SJCRH30 (cell line): ENCODE data around the gene LEF1. TPM values are rescaled to one million over a fixed set of nuclear protein-coding genes. Genes with fewer than 3 reads are reported as not detected.

Source experiments
- DNase-seq, 2 experiments: peaks; one replicate each; pipeline ENCODE4 v3.0.0-alpha.2; 2015 to 2020
- H3K27ac ChIP-seq: fragments of 250-450 bp; sonication (Bioruptor Pico); 2 replicates; pipeline ENCODE4 v1.5.1; 2020; ENCODE audit warnings: mild to moderate bottlenecking, moderate library complexity
- H3K27me3 ChIP-seq: fragments of 250-450 bp; sonication (Bioruptor Pico); 2 replicates; pipeline ENCODE4 v1.5.1; 2020; ENCODE audit warnings: mild to moderate bottlenecking, moderate library complexity
- H3K36me3 ChIP-seq: fragments of 250-450 bp; sonication (Bioruptor Pico); 2 replicates; pipeline ENCODE4 v1.5.1; 2020; ENCODE audit warnings: mild to moderate bottlenecking, moderate library complexity
- H3K4me1 ChIP-seq: fragments of 250-450 bp; sonication (Bioruptor Pico); 2 replicates; pipeline ENCODE4 v1.5.1; 2020; ENCODE audit warnings: mild to moderate bottlenecking, moderate library complexity
- H3K4me3 ChIP-seq: fragments of 250-450 bp; sonication (Bioruptor Pico); 2 replicates; pipeline ENCODE4 v1.5.1; 2020; ENCODE audit warnings: mild to moderate bottlenecking, moderate library complexity
- H3K9me3 ChIP-seq: fragments of 250-450 bp; sonication (Bioruptor Pico); replicated peaks from 2 replicates; pipeline ENCODE4 v1.5.1; 2020; ENCODE audit warnings: mild to moderate bottlenecking, moderate library complexity
- total RNA-seq: library from RNA; depleted of rRNA; stranded (reverse); fragments of >200 nt; shearing (Covaris generic); gene quantifications from 2 replicates; pipeline ENCODE4 v1.2.3, GENCODE V29; 2014

Gene LEF1
- total RNA-seq, 1 experiment from 2014 or later = 84.4 TPM

DNA sequence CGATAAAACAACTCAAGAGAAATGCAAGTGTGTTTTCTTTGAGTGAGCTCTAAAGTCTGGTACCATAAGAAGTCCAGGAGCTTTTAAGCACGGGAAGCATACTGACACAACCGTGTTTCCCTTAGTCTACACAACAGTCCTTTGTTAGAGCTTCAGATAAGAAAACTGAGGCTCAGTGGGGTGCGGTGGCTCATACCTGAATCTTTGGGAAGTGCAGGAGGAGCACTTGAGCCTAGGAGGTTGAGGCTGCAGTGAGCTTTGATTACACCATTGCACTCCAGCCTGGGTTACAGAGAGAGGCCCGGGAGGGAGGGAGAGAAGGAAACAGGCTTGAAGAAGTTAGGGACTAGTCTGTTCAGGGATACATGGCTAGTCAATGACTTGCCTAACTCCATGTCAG, 21.9 kb downstream of the LEF1 start:
- no peaks in the 10 kb centered on the region for H3K9me3 ChIP-seq
- no peak for DNase-seq
- no peak overlapping the region for H3K4me3 ChIP-seq
- H3K4me1 ChIP-seq = peaks cover 3% of the 10 kb centered on the region
- no peak overlapping the region for H3K27ac ChIP-seq
- no peaks in the 10 kb centered on the region for H3K27me3 ChIP-seq
- H3K36me3 ChIP-seq = peaks cover 11% of the 10 kb centered on the region

DNA sequence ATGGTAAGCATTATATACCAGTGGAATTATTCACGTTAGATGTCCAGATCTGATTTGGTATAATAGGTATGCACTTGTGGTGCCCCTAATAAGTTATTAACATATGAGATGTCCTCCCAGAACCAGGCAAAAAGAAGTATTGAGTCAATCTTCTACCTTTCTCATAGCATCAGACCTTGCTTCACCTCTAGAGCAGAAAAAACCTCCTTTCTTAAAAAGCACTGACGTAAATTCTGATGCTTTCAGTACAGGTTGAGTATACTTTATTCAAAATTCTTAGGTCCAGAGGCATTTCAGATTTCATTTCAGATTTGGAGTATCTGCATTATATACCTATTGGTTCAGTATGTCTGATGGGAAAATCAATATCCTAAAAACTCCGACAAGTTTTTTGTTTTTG, 22.4 kb downstream of the LEF1 start:
- Histone ChIP-seq H3K36me3 (peaks cover 10% of the 10 kb centered on the region), H3K27me3 (no peaks in the 10 kb centered on the region), H3K9me3 (no peaks in the 10 kb centered on the region), H3K4me1 (peaks cover 3% of the 10 kb centered on the region), H3K27ac (no peak overlapping the region), H3K4me3 (no peak overlapping the region)
- DNase-seq = no peak

DNA sequence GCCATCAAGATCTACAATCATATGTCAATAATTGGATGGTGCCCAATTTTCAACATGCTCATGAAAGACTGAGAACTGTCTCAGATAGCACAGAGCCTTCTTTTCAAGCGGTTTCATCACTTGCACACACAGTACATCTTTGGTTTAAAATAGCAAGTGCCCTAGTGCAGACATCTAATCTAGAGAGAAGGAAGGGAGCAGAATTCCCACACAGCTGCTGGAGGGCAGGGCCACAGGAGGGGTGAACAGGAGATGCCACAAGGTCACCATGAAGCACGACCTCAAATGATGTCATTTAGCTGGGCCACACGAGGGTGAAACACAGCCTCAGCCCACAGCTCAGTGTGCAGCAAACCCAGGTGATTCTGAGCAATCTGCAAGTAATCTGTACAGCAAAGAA, 24.3 kb downstream of the LEF1 start:
- Histone ChIP-seq H3K9me3 (no peaks in the 10 kb centered on the region), H3K4me3 (no peak overlapping the region), H3K27me3 (no peaks in the 10 kb centered on the region), H3K4me1 (peaks cover 3% of the 10 kb centered on the region), H3K27ac (no peak overlapping the region), H3K36me3 (peaks cover 2% of the 10 kb centered on the region; the same call in 1 of the 2 replicates)
- DNase-seq = peak; percentile 20 to 24

DNA sequence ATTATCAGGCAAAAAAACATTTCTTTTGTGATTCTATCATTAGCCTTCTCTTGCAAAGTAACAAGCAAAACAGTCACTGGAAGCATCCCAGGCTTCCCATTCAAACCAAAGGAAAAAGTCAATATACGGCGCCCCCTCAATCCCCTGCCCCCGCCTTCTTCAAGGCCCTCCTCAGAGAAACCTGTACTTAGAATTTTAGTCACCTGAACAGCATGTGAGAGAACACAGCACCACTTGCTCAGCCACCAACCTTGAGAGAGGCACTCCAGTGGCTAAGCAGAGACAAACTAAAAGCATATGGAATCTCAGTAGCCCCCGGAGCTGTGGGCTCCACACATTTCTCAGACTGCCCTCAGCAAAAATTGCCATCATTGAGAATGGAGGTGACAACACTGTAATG, 25.2 kb downstream of the LEF1 start:
- no peak for DNase-seq
- Histone ChIP-seq H3K27me3 (no peaks in the 10 kb centered on the region), H3K27ac (no peak overlapping the region), H3K4me1 (peaks cover 3% of the 10 kb centered on the region), H3K9me3 (no peaks in the 10 kb centered on the region), H3K36me3 (peaks cover 2% of the 10 kb centered on the region; the same call in 1 of the 2 replicates), H3K4me3 (no peak overlapping the region)

DNA sequence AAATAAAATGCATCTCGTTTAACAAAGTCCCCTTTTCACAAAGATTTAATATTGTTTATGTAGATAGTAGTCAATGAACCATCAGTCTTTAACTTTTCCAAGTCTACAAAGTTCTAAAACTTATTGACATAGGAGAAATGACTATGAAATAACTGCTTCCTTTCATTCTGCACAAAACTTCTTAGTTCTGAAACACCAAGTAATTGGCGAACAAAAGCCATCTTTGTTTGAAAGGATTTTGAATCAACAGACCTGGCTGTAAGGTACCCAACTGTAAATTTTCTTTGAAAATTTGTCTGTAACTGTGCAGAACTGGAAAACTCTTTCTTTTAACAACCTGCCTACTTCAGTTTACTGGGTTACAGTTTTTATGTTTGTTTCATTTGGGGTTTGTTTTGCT, 25.9 kb downstream of the LEF1 start:
- peaks cover 5% of the 10 kb centered on the region for H3K36me3 ChIP-seq
- no peaks in the 10 kb centered on the region for H3K27me3 ChIP-seq
- no peak for DNase-seq
- no peak overlapping the region for H3K27ac ChIP-seq
- no peaks in the 10 kb centered on the region for H3K9me3 ChIP-seq
- no peak overlapping the region for H3K4me3 ChIP-seq
- peaks cover 3% of the 10 kb centered on the region for H3K4me1 ChIP-seq

DNA sequence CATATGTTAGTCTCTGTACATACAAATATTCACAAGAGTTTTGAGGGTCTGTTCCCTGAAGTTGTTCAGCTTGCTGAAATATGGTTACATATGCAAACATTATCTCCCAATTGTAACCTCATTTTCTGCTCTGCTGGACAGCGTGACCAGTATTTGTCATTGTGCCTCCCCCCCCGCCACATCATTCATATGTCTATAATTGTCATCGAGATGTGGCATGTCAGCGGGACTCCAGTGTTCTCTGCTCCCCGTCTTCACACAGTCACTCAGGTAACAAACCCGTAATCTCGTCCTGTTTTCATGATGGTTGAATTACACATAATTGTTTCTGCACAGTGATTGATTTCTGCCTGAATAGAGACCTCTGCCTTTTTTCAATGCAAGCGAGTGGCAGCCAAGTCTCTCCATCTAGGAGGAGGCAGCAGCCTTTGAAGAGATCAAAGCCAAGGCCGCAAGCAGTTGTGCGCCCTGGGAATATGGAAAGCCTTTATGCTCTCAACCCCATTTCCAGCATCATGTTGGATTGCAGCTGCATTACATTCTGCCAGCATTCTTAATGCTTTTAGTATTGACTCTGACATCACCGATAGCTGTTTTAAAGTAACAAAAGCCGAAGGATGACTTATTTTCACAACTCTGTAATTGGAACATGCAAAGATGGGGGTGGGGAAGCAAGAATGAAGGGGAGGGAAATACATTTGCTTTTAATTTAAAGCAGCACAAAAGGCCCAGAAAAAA, 27.4 kb downstream of the LEF1 start:
- no peak overlapping the region for H3K27ac ChIP-seq
- no peaks in the 10 kb centered on the region for H3K27me3 ChIP-seq
- H3K9me3 ChIP-seq = no peaks in the 10 kb centered on the region
- no peak for DNase-seq
- H3K36me3 ChIP-seq = peaks cover 3% of the 10 kb centered on the region
- no peak overlapping the region for H3K4me3 ChIP-seq
- H3K4me1 ChIP-seq = peaks cover 3% of the 10 kb centered on the region

DNA sequence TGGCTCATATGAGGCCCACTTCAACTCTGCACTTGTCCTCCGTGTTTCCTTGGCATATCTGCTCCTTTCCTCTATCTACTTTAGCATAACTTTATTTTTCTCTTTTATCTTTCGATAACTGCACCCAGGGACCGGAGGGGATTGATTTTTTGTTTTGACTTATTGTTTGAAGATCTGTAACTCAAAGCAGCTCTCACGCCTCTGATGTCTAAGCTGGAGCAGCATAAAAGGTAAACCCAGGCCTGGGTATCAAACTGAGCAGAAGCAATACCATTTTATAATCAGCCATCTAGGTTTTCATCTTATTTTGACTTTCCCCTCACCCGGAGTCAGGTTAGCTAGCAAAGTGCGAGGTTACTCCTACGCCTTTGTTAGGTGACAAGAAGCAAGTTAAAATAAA, 28.4 kb downstream of the LEF1 start:
- Histone ChIP-seq H3K27me3 (no peaks in the 10 kb centered on the region), H3K4me3 (no peak overlapping the region), H3K4me1 (peaks cover 3% of the 10 kb centered on the region), H3K9me3 (no peaks in the 10 kb centered on the region), H3K27ac (no peak overlapping the region), H3K36me3 (peaks cover 3% of the 10 kb centered on the region)
- no peak for DNase-seq

DNA sequence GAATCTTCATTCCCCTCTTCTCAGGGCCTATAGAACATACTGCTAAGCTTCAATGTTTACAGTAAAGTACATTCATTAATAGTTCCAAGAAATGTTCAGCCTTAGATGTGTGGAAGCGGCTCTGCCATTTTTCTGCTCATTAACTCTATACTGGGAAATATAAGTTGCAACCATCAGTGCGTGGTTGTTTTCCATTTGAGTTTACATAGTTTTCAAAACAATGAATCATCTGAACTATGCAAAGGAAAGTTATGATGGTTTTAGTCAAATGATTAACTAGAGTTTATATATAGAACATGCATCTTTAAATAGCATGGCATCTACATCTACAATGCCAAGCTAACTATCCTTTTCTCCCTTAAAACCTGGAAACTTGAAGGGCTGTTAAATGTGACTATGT, 29.6 kb downstream of the LEF1 start:
- no peak overlapping the region for H3K27ac ChIP-seq
- no peaks in the 10 kb centered on the region for H3K9me3 ChIP-seq
- H3K36me3 ChIP-seq = peaks cover 3% of the 10 kb centered on the region
- H3K4me1 ChIP-seq = peaks cover under 1% of the 10 kb centered on the region
- H3K4me3 ChIP-seq = no peak overlapping the region
- no peaks in the 10 kb centered on the region for H3K27me3 ChIP-seq
- DNase-seq = no peak

DNA sequence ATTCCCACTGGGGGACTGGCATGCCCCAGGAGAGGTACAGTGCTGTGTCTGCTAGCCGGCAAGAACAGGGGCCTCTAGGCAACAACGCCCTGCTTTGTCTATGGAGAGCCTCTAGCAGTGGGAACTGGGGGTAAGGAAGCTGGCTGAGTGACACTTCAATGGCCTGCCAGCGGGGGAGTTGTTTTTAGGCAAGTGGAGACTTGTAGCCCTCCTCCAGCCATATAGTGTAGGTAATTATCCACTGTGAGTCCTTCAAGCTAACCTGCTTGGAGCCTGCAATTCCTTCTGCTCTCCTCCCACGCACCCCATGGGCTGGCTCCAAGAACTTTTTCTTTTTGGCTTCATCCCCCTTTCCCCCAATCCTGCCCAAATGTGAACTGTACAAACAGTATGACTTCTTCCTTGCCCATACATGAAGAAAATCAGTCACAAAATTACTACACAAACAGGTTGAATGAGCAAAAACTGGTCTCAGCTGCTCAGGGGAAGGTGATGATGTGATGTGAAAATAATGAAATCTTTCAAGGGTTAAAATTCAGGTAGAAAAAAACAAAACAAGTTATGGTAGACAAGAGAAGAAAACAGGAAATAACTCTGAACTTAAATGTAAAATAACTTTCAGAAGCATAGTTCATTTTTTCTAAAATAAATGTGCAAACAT, 33.1 kb downstream of the LEF1 start:
- Histone ChIP-seq H3K36me3 (peaks cover 3% of the 10 kb centered on the region), H3K4me1 (no peaks in the 10 kb centered on the region), H3K4me3 (no peak overlapping the region), H3K9me3 (no peaks in the 10 kb centered on the region), H3K27me3 (no peaks in the 10 kb centered on the region), H3K27ac (no peak overlapping the region)
- DNase-seq = no peak

DNA sequence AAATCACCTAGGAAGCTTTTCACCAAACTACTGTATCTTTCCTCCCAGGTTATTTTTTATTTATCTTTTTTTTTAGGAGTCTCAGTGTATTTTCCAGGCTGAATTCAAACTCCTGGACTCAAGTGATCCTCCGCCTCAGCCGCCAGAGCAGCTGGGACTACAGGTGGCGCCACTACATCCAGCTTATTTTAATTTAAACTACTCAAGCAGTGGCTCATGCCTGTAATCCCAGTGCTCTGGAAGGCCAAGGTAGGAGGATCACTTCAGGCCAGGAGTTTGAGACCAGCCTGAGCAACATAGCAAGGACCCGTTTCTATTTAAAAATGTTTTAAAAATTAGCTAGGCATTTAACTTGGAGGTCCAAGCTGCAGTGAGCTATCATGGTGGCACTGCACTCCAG, 37.8 kb downstream of the LEF1 start:
- Histone ChIP-seq H3K4me3 (no peak overlapping the region), H3K36me3 (no peaks in the 10 kb centered on the region), H3K27ac (no peak overlapping the region), H3K27me3 (no peaks in the 10 kb centered on the region), H3K9me3 (no peaks in the 10 kb centered on the region), H3K4me1 (no peaks in the 10 kb centered on the region)
- DNase-seq = no peak

DNA sequence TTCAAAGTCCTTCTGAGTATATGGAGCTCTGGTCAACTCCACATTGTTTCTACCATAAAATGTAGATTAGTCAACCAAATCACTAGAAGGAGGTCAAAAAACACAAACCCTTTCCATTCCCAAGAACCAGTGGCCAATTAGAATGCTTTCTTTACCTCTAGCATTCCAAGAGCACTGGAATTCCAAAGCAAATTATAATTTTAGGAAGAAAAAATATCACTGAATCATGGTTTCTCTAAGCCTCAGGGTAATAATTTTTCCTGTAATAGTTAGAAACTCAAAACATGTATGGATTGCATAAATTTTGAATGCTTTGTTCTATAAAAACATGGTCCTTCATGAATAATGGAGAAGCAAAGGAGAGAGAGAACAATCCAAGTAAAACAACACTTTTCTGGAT, 39.5 kb downstream of the LEF1 start:
- Histone ChIP-seq H3K4me3 (no peak overlapping the region), H3K4me1 (no peaks in the 10 kb centered on the region), H3K27ac (no peak overlapping the region), H3K9me3 (no peaks in the 10 kb centered on the region), H3K36me3 (no peaks in the 10 kb centered on the region), H3K27me3 (no peaks in the 10 kb centered on the region)
- DNase-seq = no peak

DNA sequence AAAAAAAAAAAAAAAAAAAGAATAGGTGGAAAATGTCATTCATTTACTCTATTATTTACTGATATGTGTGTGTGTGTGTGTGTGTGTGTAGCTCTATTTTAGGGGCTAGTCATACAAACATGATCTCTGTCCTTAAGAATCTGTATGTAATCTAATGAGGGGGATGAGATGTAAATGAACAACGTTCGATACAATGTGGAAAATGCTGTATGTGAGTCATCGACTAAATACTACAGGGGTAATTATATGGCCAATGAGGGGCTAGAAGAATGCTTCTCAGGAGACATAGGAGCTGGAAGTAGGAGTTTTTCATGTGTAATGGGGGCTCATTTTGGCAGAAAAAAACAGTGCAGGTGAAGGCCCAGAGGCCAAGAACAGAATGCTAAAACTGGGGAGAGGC, 41.9 kb downstream of the LEF1 start:
- H3K4me1 ChIP-seq = no peaks in the 10 kb centered on the region
- no peak overlapping the region for H3K27ac ChIP-seq
- no peak overlapping the region for H3K4me3 ChIP-seq
- H3K27me3 ChIP-seq = no peaks in the 10 kb centered on the region
- no peaks in the 10 kb centered on the region for H3K36me3 ChIP-seq
- no peak for DNase-seq
- no peaks in the 10 kb centered on the region for H3K9me3 ChIP-seq

DNA sequence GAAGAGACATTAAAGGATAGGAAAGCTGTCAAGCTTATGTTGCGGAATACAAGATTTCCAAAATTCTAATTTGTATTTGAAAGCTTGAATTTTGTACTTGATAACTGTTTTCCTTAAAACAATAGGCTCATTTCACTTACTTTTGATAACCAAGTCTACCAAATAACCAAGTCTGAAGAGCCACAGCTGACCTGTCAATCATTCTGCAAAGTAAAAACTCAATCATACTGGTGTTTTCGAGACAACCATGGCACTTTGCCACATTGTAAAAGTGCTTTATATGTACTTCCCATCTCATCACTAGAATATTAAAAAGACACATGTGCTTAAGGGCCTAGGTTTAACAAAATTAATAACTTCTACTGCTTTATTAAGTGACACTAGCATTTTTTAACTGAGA, 47.9 kb downstream of the LEF1 start:
- no peak overlapping the region for H3K27ac ChIP-seq
- H3K27me3 ChIP-seq = no peaks in the 10 kb centered on the region
- no peaks in the 10 kb centered on the region for H3K4me1 ChIP-seq
- H3K4me3 ChIP-seq = no peak overlapping the region
- no peaks in the 10 kb centered on the region for H3K9me3 ChIP-seq
- no peak for DNase-seq
- no peaks in the 10 kb centered on the region for H3K36me3 ChIP-seq

DNA sequence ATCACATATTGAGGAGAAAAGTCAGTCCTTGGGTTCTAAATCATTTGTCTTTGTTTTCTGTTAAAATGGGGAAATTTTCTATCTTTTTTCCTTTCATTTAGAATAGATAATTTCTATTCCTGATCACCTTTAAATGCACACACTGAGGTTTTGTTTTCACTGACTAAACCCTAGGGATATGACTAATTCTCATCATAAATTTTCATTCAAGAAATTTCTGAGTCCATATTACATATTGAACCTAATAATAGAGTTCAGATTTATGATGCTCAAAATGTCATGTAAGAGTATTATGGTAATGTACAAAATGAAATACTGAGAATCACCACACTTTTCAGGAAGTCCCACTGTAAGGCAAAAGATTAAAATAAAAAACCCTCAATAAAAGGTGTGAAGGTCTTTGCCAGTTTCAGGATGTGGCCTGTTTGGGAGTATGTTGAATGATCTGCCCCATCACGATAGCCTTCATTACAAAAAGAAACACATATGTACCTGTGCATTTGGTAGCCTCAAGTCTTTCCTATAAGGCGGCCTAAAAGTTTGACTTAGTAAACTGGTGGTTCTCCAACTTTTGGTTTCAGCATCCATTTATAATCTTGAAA, 49.4 kb downstream of the LEF1 start:
- no peaks in the 10 kb centered on the region for H3K9me3 ChIP-seq

DNA sequence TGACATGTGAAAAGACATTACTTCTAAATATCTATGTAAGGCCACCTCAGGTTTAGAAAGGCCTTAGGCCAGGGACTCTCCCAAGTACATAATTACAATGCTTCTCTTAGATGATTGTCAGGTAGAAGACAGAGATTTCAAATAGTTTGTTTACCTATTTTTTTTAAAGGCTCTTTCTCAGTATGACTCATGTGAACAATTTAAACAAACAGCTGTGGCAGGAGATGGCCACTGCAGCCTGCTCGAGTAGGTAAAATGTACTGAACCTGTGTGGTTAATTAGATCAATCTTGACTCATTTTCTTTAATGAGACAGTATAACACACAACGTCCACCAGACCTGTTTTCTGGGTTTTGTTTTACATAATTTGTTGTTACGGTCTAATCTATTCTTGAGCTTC, 50.2 kb downstream of the LEF1 start:
- no peak for DNase-seq

More for the DNA sequence above, 49.4 kb downstream of the LEF1 start:
- Histone ChIP-seq H3K27me3 (no peaks in the 10 kb centered on the region), H3K27ac (no peak overlapping the region), H3K36me3 (no peaks in the 10 kb centered on the region), H3K4me3 (no peak overlapping the region), H3K4me1 (no peaks in the 10 kb centered on the region)
- no peak for DNase-seq

More for the DNA sequence above, 50.2 kb downstream of the LEF1 start:
- H3K27me3 ChIP-seq = no peaks in the 10 kb centered on the region
- no peak overlapping the region for H3K4me3 ChIP-seq
- no peaks in the 10 kb centered on the region for H3K9me3 ChIP-seq
- no peaks in the 10 kb centered on the region for H3K4me1 ChIP-seq
- H3K27ac ChIP-seq = no peak overlapping the region
- H3K36me3 ChIP-seq = no peaks in the 10 kb centered on the region
